Left lung (tissue), 10 donors: ENCODE measurements around the gene CILP2. TPM values are rescaled to one million over a fixed set of nuclear protein-coding genes. Genes with fewer than 3 reads are reported as not detected.
A peak's percentile ranks its signal among the peaks of the same experiment; 100 is the strongest.

Experiments used
- ATAC-seq: fragments of 200-7000 bp; cut with Tn5 transposase; one replicate; pipeline ENCODE4 v1.9.1; 2020; ENCODE audit warnings: moderate library complexity
- DNase-seq, 4 donors: peaks; one replicate each; pipeline ENCODE4 v3.0.0-alpha.2; 2013 to 2020
- H3K27ac ChIP-seq, 2 donors: fragments of 200-600 bp; sonication (generic) in 1 of 2; one replicate each; pipeline versions ENCODE4 v1.5.0 to v1.8.0; 2020 to 2021
- H3K27me3 ChIP-seq, 2 donors: fragments of 200-600 bp; sonication (generic) in 1 of 2; one replicate each; pipeline versions ENCODE4 v1.5.0 to v1.8.0; 2020 to 2021
- H3K36me3 ChIP-seq, 2 donors: fragments of 200-600 bp; sonication (generic) in 1 of 2; one replicate each; pipeline versions ENCODE4 v1.5.0 to v1.8.0; 2020 to 2021
- H3K4me1 ChIP-seq, 2 donors: fragments of 200-600 bp; one replicate each; pipeline ENCODE4 v1.8.0; 2021
- H3K4me3 ChIP-seq, 2 donors: fragments of 200-600 bp; sonication (generic) in 1 of 2; one replicate each; pipeline versions ENCODE4 v1.5.0 to v1.8.0; 2020 to 2021; ENCODE audit warnings: mild to moderate bottlenecking in 1 of 2
- H3K9me3 ChIP-seq, 2 donors: fragments of 200-600 bp; sonication (generic) in 1 of 2; one replicate each; pipeline versions ENCODE4 v1.5.0 to v1.8.0; 2020 to 2021
- intact Hi-C, 2 donors: fragments of 100-400 bp; cut with DNase I; formaldehyde crosslinking; loops; one replicate each; pipeline versions ENCODE4 v1.11.2 to v1.14.2; 2022
- polyA plus RNA-seq, 6 donors: library from polyadenylated mRNA; unstranded; fragments of 120-200 nt; gene quantifications; one replicate each; pipeline ENCODE4 v1.2.1, GENCODE V29; 2013; ENCODE audit not compliant: insufficient read length in 6 of 6
- total RNA-seq, 2 donors: library from RNA; stranded (reverse); fragmentation: NEBNext Ultra II Directional; extraction: Animal tissue kit (Norgen Biotek cat#: 25700); gene quantifications; one replicate each; pipeline ENCODE4 v1.2.1, GENCODE V29; 2021
- TF ChIP-seq, protein P1 (sequence below), 2 donors: fragments of 200-600 bp; sonication (generic) in 1 of 2; IDR thresholded peaks; one replicate each; pipeline versions ENCODE4 v1.5.0 to v1.8.0; 2021; ENCODE audit warnings: antibody characterized with exemption in 2 of 2
- donor health status: DM: no; HTN: yes; CAD: no.
- donor health status: DM: no; HTN: no; CAD: no.

The CILP2 gene
- total and polyA plus RNA-seq, 8 donors: 0.14 to 17.8 (median 0.25) TPM

- H3K4me3 ChIP-seq: no peak overlapping the region
- ATAC-seq: no peak
- TF ChIP-seq, protein P1, sequence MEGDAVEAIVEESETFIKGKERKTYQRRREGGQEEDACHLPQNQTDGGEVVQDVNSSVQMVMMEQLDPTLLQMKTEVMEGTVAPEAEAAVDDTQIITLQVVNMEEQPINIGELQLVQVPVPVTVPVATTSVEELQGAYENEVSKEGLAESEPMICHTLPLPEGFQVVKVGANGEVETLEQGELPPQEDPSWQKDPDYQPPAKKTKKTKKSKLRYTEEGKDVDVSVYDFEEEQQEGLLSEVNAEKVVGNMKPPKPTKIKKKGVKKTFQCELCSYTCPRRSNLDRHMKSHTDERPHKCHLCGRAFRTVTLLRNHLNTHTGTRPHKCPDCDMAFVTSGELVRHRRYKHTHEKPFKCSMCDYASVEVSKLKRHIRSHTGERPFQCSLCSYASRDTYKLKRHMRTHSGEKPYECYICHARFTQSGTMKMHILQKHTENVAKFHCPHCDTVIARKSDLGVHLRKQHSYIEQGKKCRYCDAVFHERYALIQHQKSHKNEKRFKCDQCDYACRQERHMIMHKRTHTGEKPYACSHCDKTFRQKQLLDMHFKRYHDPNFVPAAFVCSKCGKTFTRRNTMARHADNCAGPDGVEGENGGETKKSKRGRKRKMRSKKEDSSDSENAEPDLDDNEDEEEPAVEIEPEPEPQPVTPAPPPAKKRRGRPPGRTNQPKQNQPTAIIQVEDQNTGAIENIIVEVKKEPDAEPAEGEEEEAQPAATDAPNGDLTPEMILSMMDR (IDR thresholded peaks at IDR 0.05): no peak
- H3K27ac ChIP-seq: no peak overlapping the region
- intact Hi-C loops: loop anchor here in 1 of 2 donors (5.0 to 10.0 kb wide), 2 partner anchors 117 to 425 kb away; no protein-coding TSS in a partner anchor
- H3K9me3 ChIP-seq: no peaks in the 10 kb centered on the region
- H3K36me3 ChIP-seq: peaks cover 0 to 47% of the 10 kb centered on the region in 2 donors
- H3K4me1 ChIP-seq: peaks cover 0 to 9% of the 10 kb centered on the region in 2 donors
- DNase-seq: no peak
- H3K27me3 ChIP-seq: no peaks in the 10 kb centered on the region
These were observed 8.2 kb upstream of the CILP2 start for GRCh38 chr19:19529783-19530422.

DNA sequence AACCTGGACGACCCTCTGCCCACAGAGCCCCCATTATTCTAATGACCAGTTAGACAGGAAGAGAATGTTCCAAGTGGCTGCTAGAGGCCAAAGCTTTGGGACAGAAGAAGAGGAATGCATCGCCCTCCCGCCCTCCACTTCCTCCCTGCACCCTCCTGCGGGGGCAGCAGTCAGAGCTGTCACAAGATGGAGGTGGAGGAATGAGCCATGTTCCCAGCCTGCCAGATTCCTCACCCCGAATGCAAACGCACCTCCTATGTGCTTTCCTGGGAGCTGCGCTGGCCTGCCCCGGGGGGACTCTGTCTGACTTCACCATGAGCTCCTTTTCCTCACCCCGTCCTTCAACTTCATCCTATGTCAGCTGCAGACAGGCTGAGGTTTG, 7.7 kb upstream of the CILP2 start:
- Histone ChIP-seq H3K36me3 (peaks cover 0 to 43% of the 10 kb centered on the region in 2 donors), H3K9me3 (no peaks in the 10 kb centered on the region), H3K4me3 (no peak overlapping the region), H3K27me3 (no peaks in the 10 kb centered on the region), H3K4me1 (peaks cover 0 to 9% of the 10 kb centered on the region in 2 donors), H3K27ac (no peak overlapping the region)
- no peak for DNase-seq
- intact Hi-C loops: loop anchor here in 1 of 2 donors (5.0 to 10.0 kb wide), 2 partner anchors 117 to 424 kb away; no protein-coding TSS in a partner anchor
- no peak for ATAC-seq
- TF ChIP-seq, protein P1 (IDR thresholded peaks at IDR 0.05): no peak

- TF ChIP-seq, protein P1 (IDR thresholded peaks at IDR 0.05): no peak
- intact Hi-C loops: loop anchor here in 1 of 2 donors (5.0 to 10.0 kb wide), 2 partner anchors 116 to 424 kb away; no protein-coding TSS in a partner anchor
These were observed 7.2 kb upstream of the CILP2 start for GRCh38 chr19:19530889-19531288.

DNA sequence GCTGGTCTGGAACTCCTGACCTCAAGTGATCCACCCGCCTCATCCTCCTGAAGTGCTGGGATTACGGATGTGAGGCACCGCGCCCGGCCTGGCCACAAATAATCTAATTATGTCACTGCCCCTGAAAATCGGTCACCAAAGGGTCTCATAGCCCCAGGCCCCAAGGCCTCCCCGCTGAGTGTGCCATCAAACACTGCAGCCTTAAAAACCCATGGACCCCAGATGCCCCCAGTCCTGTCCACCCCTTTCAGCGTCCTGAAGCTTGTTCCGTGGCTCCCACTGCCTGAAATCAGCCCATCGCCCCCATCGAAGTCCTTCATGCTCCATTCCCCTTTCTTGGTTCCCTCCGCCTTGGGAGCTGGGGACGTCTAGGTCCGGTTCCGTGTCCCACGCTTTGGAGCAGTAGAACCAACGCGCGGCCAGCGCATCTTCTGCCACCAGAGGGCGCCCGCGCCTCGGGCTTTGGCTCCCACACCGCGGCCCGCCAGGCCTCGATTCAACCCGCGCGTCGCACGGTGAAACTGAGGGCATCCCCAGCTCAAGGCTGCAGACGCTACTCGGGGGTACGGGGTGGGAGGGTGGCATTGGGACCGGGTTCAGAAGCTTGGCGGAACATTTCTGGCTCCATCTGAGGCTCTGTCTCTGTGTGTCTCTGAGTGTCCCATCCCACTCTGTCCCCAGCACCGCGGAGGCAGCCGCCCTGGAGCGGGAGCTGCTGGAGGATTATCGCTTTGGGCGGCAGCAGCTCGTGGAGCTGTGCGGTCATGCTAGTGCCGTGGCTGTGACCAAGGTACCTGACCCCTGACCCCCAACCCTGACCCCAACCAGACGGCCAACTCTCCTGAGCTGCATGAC, 5.9 kb upstream of the CILP2 start:
- Histone ChIP-seq H3K27ac (no peak overlapping the region), H3K9me3 (no peaks in the 10 kb centered on the region), H3K4me3 (no peak overlapping the region), H3K36me3 (peaks cover 0 to 26% of the 10 kb centered on the region in 2 donors), H3K27me3 (peaks cover 0 to 8% of the 10 kb centered on the region in 2 donors), H3K4me1 (peaks cover 0 to 9% of the 10 kb centered on the region in 2 donors)
- DNase-seq: peak; percentile 74 to 99 (median 80)
- TF ChIP-seq, protein P1 (IDR thresholded peaks at IDR 0.05): peak; percentile 95 to 96
- intact Hi-C loops: loop anchor here in 1 of 2 donors (5.0 to 10.0 kb wide), 2 partner anchors 115 to 423 kb away; no protein-coding TSS in a partner anchor
- peak; percentile 87 for ATAC-seq

More at GRCh38 chr19:19530889-19531288, 7.2 kb upstream of the CILP2 start:
- Histone ChIP-seq H3K36me3 (peaks cover 0 to 39% of the 10 kb centered on the region in 2 donors), H3K9me3 (no peaks in the 10 kb centered on the region), H3K4me1 (peaks cover 0 to 9% of the 10 kb centered on the region in 2 donors), H3K27me3 (no peaks in the 10 kb centered on the region), H3K4me3 (no peak overlapping the region), H3K27ac (no peak overlapping the region)
- ATAC-seq: no peak
- no peak for DNase-seq
